Suprapubic skin (tissue), 4 donors: Measurements from ENCODE around the gene TCAP.

ENCODE experiments used
- CTCF ChIP-seq, 2 donors: fragments of 200-600 bp in 1 of 2; fragments of 450-650 bp in 1 of 2; sonication (generic) in 1 of 2; IDR thresholded peaks; one replicate each; pipeline ENCODE4 v1.5.1; 2016 to 2019; ENCODE audit warnings: antibody characterized with exemption in 2 of 2, mild to moderate bottlenecking in 1 of 2, moderate library complexity in 1 of 2
- POLR2A ChIP-seq, 2 donors: fragments of 450-650 bp; IDR thresholded peaks; one replicate each; pipeline ENCODE4 v1.6.1; 2017; ENCODE audit warnings: antibody characterized with exemption in 2 of 2, mild to moderate bottlenecking in 2 of 2, moderate library complexity in 2 of 2
- POLR2AphosphoS5 ChIP-seq, 3 donors: sonication (generic); formaldehyde crosslinking; IDR thresholded peaks; one replicate each; pipeline ENCODE4 v1.6.1; 2017; ENCODE audit warnings: antibody characterized with exemption in 3 of 3

- TF ChIP-seq CTCF (IDR thresholded peaks at IDR 0.05) = no peak
- no peak for TF ChIP-seq POLR2A (IDR thresholded peaks at IDR 0.05)
- no peak for TF ChIP-seq POLR2AphosphoS5 (IDR thresholded peaks at IDR 0.05)
These were observed 1.1 kb downstream of the TCAP start for GRCh38 chr17:39666231-39666600.
